NCI-H774 (cell line): ENCODE results near the gene ASIC1.
"Not testable (repeated sequence)": the region's sequence is repeated elsewhere in the genome, so short reads cannot be mapped to it uniquely, and the experiment has no call there.

ENCODE experiments used
- DNase-seq: peaks from one replicate; lab custom pipeline; 2025; lab: John Stamatoyannopoulos, UW

Gene ASIC1

GRCh38 chr12:50061946-50062686, 4.7 kb downstream of the ASIC1 start:
- DNase-seq, result no peak

GRCh38 chr12:50062728-50063460, 5.5 kb downstream of the ASIC1 start:
- no peak for DNase-seq

- no peak for DNase-seq
These were observed 8.4 kb downstream of the ASIC1 start for GRCh38 chr12:50065726-50066310.

- no peak for DNase-seq
These were observed 9.0 kb downstream of the ASIC1 start for GRCh38 chr12:50066402-50066801.

- no peak for DNase-seq
These were observed 11.7 kb downstream of the ASIC1 start for GRCh38 chr12:50069069-50069468.

- no peak for DNase-seq
These were observed 12.1 kb downstream of the ASIC1 start for GRCh38 chr12:50069539-50069938.

GRCh38 chr12:50070314-50071060, 13.1 kb downstream of the ASIC1 start:
- DNase-seq, result peak; percentile 55

- no peak for DNase-seq
These were observed 15.0 kb downstream of the ASIC1 start for GRCh38 chr12:50072198-50072907.

- DNase-seq, result no peak
These were observed 15.8 kb downstream of the ASIC1 start for GRCh38 chr12:50073206-50073605.

GRCh38 chr12:50073712-50074111, 16.3 kb downstream of the ASIC1 start:
- no peak for DNase-seq

- peak; percentile 77 for DNase-seq
These were observed 17.8 kb downstream of the ASIC1 start for GRCh38 chr12:50074936-50075807.

GRCh38 chr12:50075808-50076170, 18.4 kb downstream of the ASIC1 start:
- no peak for DNase-seq

GRCh38 chr12:50077099-50077498, 19.7 kb downstream of the ASIC1 start:
- DNase-seq, result no peak

- no peak for DNase-seq
These were observed 20.9 kb downstream of the ASIC1 start for GRCh38 chr12:50078281-50078680.

GRCh38 chr12:50079771-50080170, 22.4 kb downstream of the ASIC1 start:
- DNase-seq, result no peak

GRCh38 chr12:50081096-50081808, 23.9 kb downstream of the ASIC1 start:
- DNase-seq, result no peak

- no peak for DNase-seq
These were observed 25.2 kb downstream of the ASIC1 start for GRCh38 chr12:50082644-50083043.

GRCh38 chr12:50083301-50083700, 25.9 kb downstream of the ASIC1 start:
- no peak for DNase-seq

- not testable (repeated sequence) for DNase-seq
These were observed 27.0 kb downstream of the ASIC1 start for GRCh38 chr12:50084409-50084774.
